ENCODE measurements around the gene PBX1. TPM values are rescaled to one million over a fixed set of nuclear protein-coding genes. Genes with fewer than 3 reads are reported as not detected.

The PBX1 gene
- total RNA-seq, 1 donor from 2014 or later = 4.8 TPM

GRCh38 chr1:164777518-164777917 is 218.5 kb downstream of the PBX1 start:
- DNase-seq (ENCODE audit: low read depth, low spot score) = no peak

- DNase-seq (ENCODE audit: low read depth, low spot score) = no peak
Measured at GRCh38 chr1:164779376-164779775, 220.4 kb downstream of the PBX1 start.

- DNase-seq (ENCODE audit: low read depth, low spot score) = no peak
Measured at GRCh38 chr1:164780111-164780812, 221.3 kb downstream of the PBX1 start.

- DNase-seq (ENCODE audit: low read depth, low spot score) = no peak
Measured at GRCh38 chr1:164780863-164781262, 221.9 kb downstream of the PBX1 start.

- DNase-seq (ENCODE audit: low read depth, low spot score) = no peak
Measured at GRCh38 chr1:164781972-164782371, 223.0 kb downstream of the PBX1 start.

- no peak for DNase-seq (ENCODE audit: low read depth, low spot score)
Measured at GRCh38 chr1:164783778-164784555, 225.0 kb downstream of the PBX1 start.

- no peak for DNase-seq (ENCODE audit: low read depth, low spot score)
Measured at GRCh38 chr1:164784960-164785359, 226.0 kb downstream of the PBX1 start.

GRCh38 chr1:164785841-164786534 is 227.0 kb downstream of the PBX1 start:
- DNase-seq (ENCODE audit: low read depth, low spot score) = no peak

GRCh38 chr1:164786980-164787833 is 228.2 kb downstream of the PBX1 start:
- DNase-seq (ENCODE audit: low read depth, low spot score) = peak; percentile 17

- no peak for DNase-seq (ENCODE audit: low read depth, low spot score)
Measured at GRCh38 chr1:164787834-164788231, 228.8 kb downstream of the PBX1 start.

- no peak for DNase-seq (ENCODE audit: low read depth, low spot score)
Measured at GRCh38 chr1:164790081-164790480, 231.1 kb downstream of the PBX1 start.

GRCh38 chr1:164792410-164793004 is 233.5 kb downstream of the PBX1 start:
- no peak for DNase-seq (ENCODE audit: low read depth, low spot score)

GRCh38 chr1:164794356-164794755 is 235.4 kb downstream of the PBX1 start:
- no peak for DNase-seq (ENCODE audit: low read depth, low spot score)

GRCh38 chr1:164796916-164797315 is 237.9 kb downstream of the PBX1 start:
- no peak for DNase-seq (ENCODE audit: low read depth, low spot score)

GRCh38 chr1:164801246-164801731 is 242.3 kb downstream of the PBX1 start:
- DNase-seq (ENCODE audit: low read depth, low spot score) = no peak

GRCh38 chr1:164801791-164802502 is 243.0 kb downstream of the PBX1 start:
- DNase-seq (ENCODE audit: low read depth, low spot score) = no peak

GRCh38 chr1:164802529-164803282 is 243.7 kb downstream of the PBX1 start:
- no peak for DNase-seq (ENCODE audit: low read depth, low spot score)

- DNase-seq (ENCODE audit: low read depth, low spot score) = no peak
Measured at GRCh38 chr1:164803366-164803765, 244.4 kb downstream of the PBX1 start.

- no peak for DNase-seq (ENCODE audit: low read depth, low spot score)
Measured at GRCh38 chr1:164804366-164804765, 245.4 kb downstream of the PBX1 start.

Measured in pulmonary artery endothelial cell (primary cell).